SW480 (cell line): ENCODE measurements around the gene TSHR.
"Not testable (repeated sequence)": the region's sequence is repeated elsewhere in the genome, so short reads cannot be mapped to it uniquely, and the experiment has no call there.

ENCODE experiments used
- DNase-seq: peaks from one replicate; pipeline ENCODE4 v3.0.0-alpha.2; 2016; ENCODE audit warnings: low spot score

TSHR gene

DNA sequence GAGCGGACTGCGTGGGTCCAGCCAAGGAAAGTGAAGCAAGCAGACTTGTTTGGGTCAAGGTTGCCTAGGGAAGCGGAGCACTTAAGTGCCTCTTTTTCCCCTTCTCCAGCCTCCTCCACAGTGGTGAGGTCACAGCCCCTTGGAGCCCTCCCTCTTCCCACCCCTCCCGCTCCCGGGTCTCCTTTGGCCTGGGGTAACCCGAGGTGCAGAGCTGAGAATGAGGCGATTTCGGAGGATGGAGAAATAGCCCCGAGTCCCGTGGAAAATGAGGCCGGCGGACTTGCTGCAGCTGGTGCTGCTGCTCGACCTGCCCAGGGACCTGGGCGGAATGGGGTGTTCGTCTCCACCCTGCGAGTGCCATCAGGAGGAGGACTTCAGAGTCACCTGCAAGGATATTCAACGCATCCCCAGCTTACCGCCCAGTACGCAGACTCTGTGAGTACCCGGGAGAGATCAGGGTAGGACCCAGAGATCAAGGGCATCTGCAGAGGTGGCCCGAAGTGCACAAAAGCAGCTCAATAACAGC is at the start of gene TSHR:
Gene TSHR, plus strand, starts transcription at position 206 of the 526 bp plus-strand sequence. Its CDS starts 60 bp downstream, at position 266.
- DNase-seq = no peak

DNA sequence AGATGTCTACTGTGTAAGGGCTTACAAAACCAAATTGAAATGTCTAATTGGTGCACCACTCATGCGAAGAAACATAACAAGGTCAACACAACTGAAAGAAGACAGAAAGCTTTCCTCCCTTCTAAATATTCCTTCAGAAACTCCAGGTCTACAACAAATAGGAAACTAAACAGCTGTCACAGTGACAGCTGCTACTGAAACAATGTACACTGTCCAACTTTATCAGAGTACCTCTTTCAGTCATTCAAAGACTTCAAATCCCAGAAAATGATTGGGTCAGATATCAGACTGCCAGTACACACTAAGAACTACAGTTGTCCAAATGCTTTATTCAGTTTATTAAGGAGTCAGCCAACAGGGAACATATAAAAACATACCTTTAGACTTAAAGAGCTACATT is 49.1 kb upstream of the TSHR start:
- no peak for DNase-seq

DNA sequence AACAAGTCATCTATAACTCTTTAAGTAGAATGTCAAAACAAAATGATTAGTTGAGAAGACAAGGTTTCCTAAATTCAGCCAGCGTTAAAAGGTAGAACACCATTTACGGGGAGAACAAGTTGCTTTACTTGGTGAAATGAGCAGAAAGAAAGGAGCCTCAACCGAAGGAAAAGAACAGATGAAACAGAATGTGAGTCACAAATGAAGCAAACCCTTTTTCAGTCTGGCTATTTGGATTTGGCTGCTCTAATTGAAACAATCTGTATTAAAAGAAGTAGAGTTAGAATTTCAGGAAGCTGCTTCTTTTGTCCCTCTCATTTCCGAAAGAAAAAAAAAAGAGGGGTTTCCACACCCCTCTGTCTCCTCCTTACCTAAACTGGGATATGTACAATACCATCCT is 48.5 kb upstream of the TSHR start:
- no peak for DNase-seq

DNA sequence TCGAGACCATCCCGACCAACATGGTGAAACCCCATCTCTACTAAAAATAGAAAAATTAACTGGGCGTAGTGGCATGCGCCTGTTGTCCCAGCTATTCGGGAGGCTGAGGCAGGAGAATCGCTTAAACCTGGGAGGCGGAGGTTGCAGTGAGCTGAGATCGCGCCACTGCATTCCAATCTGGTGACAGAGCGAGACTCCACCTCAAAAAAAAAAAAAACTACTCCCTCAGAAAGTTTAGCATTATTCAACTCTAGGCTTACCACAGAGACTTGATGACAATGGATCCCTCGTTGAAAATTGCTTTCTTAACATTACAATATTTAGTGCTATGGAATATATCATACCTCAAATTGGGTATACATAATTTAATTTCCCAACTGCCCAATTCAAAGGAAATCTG is 43.4 kb upstream of the TSHR start:
- not testable (repeated sequence) for DNase-seq

DNA sequence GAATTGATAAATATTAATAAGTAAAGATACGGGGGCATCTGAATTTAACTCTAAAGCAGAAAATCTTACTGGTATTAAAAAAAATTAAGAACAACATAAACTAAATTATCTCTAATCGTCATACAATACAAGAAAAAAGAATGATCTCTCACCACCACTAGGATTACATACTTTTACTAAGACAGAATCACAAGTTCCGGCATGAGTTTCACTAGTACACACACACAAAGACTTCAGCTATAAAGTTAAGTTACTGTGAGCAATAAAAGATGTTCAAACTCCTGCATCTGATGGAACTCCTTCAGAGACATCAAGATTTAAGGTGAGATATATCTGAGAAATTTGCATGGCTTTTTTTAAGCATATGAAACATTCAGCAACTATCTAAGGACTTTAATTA is 35.8 kb upstream of the TSHR start:
- DNase-seq = no peak

DNA sequence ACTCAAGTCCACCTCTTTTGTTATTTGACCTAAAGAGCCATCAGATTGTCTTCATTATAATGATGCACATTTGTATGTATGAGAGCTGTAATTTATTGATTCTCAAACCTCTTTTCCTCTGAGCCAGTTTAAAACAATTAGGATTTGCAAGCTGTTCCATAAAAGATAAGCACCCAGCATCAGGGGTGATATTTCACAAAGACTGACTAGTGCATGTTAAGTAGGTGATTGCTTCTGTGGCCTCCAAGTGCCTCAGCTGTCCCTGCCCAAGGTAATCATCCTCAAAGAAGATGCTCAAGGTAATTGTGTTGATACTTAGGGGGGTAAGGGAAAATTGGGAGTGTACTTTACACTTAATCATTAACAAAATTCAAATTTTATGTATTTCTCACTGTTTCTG is 32.1 kb upstream of the TSHR start:
- DNase-seq = no peak

DNA sequence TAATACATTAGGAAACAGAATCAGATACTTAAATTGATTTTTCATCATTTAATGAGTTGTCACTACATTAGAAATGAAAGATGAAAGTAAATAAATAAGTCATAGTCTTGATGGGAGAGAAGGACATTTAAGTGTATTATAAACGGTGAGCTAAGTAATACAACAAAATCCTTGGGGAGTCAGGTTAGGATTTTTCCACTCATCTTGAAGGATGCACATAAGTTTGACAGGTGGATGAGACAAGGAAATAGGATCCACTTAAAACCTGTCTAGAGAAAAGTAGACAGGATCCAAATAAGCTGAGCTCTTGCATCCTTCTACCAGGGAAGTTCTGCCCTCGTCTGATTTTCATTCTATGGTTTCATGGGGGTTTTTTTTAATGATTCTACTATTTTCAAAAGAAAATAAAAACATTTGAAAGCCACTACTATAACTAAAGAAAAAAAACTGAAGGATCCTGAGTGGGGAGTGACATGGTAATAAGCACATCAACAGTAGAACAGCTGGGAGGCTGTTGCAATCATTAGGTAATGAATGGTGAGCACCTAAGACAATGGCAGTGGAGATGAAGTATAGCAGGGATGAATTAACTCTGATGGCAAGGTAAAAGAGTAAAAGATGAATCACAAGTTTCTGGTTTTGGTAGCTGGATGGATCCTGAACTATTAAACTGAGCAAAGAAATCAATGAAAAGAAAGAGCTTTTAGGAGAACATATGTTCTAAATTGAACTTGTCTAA is 30.9 kb upstream of the TSHR start:
- no peak for DNase-seq

DNA sequence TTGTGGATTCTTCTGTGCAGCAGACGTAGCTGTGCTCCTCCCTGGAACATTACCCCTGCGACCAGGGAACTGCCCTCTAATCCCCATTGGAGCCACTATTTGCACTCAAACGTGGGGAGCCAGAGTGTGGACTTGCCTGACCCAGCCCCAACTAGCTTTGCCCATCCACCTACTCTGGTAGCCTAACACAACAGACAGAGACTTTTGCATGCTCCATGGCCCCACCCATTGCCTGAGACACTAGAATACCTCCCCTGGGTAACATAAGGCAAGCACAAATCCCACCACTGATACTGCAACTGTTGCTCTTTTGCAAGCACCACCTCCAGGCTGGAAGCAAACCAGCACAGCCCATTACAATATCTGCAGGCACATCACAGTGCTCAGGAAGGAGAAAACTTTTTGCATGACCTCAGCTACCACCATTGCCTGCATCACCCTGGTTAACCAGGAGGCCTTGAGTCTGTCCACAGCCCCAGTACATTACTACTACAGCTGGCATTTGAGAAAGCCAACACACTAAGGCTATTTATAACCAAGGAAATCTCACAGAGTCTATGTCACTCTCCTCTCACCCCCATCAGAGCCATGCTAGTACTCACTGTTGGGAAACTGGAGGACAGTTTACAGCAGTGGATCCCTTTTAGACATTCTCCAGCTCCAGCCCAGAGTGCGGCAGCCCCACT is 28.9 kb upstream of the TSHR start:
- DNase-seq = no peak

DNA sequence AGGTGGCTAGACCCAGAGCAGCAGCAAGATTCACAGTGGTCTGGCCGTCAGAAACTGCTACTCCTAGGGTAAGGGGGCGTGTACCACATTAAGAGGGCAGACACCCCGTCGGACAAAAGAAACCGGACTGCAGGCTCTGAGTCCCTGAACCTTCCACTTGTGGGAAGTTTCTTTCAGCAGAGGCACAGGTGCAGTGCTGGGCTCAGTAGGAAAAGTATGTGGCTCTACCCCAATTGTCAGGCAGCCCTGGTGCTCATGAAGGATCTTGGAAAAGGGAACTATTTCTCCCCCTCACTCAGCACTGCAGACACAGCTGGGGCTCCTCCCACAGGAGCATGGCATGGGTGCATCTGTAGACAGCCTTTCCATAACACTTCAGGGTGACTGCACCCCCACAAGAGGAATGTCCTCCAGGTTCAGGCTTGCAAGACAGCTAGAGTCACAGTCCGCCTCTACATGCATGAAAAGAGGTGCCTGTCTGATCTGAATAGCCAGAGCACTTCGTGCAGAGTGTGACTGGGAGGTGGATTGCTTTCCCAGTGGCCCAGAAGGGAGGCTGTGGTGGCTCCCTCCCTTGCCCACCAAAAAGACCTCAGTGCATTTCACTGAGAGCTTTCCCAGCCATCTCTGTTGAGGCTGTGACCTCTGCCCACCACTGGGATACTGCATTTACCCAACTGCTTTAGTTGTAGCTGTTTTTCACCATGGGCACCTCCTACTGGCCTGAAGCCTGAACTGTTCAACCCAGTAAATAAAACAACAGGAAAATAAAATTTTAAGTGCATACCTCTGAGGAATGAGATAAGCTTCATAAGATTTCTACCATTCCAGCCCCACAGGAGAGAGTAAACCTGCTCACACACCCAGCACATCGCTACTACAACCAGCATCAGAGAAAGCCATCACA is 28.1 kb upstream of the TSHR start:
- DNase-seq = no peak

DNA sequence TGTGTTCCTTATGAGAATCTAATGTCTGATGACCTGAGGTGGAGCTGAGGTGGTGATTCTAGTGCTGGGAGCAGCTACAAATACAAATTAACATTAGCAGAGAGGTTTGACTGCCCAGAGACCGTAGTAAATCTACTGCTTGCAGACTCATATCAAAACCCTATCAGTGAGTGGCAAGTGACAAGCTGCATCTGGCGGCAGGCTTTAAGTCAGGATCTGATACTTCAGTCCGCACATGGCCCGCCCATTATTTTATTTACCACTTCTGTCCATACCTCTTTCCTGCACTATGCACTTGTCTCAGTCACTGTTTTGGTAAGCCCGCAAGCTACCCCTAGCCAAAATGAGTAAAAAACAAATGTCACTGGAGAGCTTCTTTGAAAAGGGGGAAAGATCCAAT is 25.3 kb upstream of the TSHR start:
- no peak for DNase-seq

DNA sequence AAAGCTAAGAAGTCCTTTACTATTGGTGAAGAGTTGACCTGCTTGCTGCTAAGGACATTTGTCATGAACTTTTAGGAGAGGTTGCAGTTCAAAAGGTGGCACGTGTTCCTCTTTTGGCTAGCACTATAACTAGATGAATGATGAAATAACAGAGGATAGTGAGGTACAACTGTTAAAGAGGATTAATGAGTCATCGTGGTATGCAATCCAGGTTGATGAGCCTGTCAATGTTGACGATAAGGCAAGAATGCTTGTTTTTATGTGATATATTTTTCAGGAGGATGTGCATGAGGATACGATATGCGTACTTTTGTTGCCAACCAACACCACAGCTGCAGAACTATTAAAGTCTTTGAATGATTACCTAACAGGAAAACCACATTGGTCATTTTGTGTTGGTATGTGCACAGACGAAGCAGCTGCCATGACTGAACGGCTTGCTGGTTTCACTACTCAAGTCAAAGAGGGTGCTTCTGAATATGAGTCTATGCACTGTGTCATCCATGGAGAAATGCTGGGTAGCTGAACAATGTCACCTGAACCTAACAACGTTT is 24.5 kb upstream of the TSHR start:
- DNase-seq = peak; percentile 88

DNA sequence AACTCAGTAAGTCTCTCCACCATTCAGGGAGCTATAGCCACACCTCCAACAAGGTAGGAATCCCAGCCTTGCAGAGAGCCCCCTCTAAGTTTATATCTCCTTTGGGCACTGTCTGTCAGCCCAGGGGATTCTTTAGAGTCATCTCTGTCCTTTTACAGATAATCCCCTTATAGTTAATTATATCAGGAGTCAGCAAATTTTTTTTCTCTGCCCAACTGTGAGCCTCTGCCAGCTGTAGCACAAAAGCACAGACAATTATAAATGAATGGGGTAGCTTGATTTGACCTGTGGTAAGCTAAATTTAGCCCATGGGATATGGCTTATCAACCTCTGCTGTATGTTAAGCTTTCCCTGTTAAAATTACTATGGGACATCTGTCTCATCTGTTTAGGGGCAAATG is 22.1 kb upstream of the TSHR start:
- no peak for DNase-seq

DNA sequence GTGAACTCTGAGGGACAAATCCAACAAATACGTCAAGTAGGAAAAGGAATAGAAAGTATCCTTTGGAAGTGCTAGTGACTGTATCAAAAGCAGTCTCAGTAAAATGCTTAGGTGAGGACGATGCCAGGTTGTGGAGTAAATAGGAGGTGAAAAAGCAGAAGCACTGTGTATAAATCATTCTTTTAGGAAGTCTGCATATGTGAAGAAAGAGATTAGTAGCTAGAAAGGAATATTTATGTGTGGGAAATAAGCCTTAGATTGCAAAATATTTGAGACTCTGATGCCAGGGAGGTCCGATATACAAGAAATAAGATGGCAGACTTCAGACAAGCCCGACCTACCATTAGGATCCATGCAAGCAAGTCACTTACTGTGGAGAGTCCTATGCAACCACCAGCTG is 21.7 kb upstream of the TSHR start:
- no peak for DNase-seq

DNA sequence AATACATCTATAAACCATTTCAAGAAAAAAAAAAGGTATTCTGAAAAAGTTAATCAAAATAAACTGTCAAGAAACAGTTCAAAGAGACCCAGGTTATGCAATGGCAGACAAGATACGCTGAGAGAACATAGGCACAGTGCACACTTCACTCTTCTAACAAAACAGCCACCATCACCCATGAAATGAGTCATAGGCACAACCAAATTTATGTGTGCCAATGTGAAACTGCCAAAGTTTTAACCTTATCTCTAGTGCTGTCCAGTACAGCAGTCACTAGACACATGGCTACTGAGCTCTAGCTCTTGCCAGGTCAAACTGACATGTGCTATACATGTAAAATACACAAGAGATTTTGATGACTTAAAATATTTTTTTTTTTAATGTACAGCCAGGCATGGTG is 15.3 kb upstream of the TSHR start:
- DNase-seq = no peak

DNA sequence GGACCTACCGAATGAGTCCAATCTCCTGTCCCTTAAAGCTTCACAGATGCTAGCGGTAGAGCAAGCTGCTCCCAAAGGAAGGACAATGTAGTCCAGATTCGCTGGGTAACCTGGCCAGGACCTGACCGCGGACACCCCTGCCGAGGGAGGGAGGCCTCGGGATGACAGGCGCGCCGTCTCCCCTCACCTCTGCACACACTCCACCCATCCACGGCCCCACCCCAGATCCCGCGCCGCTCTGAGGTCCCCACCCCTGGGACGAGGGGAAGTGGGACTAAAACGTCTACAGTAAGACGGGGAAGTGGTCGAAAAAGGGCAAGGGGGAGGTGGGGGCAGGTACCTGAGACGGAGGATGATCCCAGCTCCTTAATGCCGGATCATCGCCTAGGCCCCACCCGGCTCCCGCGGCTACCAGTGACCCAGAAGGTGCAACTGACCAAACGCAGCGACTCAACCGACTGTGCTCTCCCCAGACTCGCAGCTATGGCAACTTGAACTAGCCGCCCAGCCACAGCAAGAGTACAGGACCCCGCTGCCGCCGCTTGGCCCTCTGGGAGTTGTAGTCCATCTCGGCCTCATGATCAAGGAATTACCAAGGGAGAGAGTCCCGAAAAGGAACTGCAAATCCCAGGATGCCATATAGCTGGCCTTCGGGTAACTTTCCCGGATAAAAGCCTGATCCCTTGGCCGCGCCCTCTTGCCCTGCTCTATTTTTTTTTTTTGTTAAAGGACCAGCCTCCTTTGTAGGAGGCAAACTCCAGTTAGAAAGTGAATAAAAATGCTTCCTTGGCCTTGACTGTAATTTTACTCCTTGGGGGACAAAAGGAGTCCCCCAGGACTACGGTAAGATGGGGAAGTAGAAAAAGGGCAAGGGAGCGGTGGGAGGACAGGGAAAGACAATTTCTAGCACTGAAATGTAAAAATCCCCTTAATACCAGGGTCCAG is 13.9 kb upstream of the TSHR start, which contains the start of gene CEP128:
Gene CEP128, minus strand, starts transcription at position 498 of the 945 bp plus-strand sequence.
- DNase-seq = peak; percentile 99

DNA sequence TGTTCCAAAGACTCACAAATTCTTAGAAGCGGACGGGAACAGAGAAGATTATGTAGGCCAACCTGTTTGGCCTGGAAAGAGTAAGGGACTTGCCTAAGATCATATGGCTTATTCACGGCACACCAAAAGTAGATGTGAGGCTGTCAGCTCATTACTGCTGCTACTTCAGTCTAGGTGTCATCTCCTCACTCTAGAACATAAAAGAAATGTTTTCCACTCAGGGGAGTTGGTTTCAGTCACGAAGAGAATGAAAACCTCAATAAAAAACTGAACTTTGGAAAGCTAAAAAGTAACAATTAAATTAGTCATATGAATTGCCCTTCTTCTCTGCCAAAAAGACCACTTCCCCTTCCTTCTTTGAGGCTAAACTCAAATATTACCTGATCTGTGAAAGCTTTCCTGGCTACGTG is 13.2 kb upstream of the TSHR start:
- peak; percentile 6 for DNase-seq

DNA sequence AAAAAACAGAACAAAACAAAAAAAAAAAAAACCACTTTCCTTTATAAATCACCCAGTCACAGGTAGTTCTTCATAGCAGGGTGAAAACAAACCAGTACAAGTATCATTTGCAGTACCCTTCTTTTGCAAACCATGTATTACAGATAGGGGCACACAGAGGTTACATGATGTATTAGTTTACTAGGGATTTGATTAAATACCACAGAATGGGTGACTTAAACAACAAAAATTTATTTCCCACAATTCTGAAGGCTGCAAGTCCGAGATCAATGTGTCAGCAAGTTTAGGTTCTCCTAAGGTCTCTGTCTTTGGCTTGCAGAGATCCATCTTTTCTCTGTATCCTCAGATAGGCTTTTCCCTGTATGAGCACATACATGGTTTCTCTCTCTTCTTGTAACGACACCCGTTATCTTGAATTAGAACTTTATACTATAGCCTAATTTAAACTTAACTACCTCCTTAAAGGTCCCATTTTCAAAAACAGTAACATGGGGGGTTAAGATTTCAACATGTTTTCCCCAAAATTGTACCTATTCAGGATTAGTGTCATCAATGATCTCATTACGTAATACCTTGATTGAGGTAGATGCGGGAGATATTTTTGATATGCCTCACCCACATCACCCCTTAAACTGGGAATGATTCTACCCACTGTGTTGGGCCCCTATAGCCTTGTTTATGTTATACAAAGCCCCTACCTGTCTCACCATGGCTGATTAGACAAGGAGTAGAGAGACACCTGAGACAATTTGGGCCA is 10.4 kb upstream of the TSHR start:
- no peak for DNase-seq

DNA sequence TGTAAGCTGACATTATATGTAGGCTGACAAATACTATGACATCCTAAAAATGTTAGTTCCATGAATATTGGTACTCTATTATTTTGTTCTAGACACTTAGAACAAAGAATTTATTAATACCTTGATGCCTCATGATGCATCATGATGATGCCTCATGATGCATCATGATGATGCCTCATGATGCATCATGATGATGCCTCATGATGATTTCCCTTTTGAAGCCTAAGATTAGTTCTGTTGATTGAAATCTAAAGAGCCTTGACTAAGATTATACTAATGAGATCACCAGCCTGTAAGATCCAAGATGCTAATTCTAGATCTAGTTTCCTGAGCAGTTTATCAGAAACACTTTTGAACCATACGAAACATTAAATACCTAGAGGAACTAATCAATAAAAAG is 9.2 kb upstream of the TSHR start:
- DNase-seq = no peak

DNA sequence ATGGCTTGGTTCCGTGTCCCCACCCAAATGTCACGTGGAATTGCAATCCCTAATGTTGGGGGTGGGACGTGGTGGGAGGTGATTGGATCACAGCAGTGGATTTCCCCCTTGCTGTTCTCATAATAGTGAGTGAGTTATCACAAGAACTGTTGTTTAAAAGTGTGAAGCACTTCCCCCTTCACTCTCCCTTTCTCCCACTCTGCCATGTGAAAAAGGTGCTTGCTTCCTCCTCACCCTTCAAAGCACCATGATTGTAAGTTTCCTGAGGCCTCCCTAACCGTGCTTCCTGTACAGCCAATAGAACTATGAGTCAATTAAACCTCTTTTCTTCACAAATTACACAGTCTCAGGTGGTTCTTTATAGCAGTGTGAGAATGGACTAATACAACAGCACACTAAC is 8.6 kb upstream of the TSHR start:
- DNase-seq = no peak

DNA sequence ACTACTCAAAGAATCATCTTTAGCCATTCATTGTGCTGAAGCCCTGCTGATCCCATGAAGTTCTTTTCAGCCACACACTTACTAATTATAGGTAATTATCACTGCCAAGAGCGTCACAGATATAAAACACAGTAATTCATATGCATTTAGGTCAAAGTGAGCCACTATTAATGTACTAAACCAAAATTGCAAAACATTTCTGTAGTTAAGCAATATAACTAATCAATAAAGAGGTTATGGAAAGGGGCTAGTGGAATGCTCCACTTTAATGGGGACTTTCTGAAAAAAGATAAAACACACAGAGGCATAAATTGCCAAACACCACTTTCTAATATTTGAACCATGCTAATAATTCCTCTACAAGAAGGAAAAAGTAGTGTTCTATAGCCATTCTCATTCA is 7.1 kb upstream of the TSHR start:
- DNase-seq = no peak
